ENCODE results near the gene UXT. TPM values are rescaled to one million over a fixed set of nuclear protein-coding genes. Genes with fewer than 3 reads are reported as not detected.

The UXT gene
- total and polyA plus RNA-seq, 2 experiments from 2014 or later: 58.4 to 141 TPM

DNA sequence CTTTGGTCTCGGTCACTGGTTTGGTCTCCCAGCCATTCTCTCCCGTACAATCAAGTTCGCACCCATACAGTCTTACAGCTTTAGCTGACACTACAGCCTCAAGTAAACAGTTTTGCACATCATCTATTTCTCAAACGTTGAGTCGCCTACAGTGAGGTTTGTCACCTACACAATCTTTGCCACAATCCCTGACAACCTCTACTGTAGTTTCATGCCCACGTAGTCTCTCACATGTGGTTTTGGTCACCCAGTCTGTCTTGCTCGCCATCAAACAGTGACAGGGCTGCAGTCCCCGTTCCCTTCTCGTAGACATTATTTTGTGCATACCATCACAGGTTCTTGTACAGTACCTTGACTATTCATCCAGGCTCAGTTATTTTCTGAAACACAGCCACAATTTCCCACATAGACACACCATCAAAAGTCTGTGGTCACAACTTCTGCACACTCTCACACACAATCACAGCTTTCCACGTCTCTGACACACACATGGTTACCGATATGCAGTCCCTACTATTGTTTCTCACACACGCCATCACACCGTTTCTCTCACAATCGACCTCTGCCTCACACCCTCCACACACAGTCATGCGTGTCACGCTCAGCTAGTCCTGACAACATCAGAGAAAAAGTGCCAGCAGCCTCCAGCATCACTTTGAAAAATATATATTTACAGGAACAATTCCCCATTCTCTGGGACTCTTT lies 24.0 kb downstream of the UXT start:
- peaks cover 6% of the 10 kb centered on the region; the same call in 2 of the 3 replicates for H3K4me1 Mint-ChIP-seq
- no peak overlapping the region for H3K4me3 ChIP-seq
- peaks cover 2% of the 10 kb centered on the region; the same call in 1 of the 2 replicates for H3K4me1 ChIP-seq (ENCODE audit: insufficient read depth)
- H3K36me3 ChIP-seq (ENCODE audit: insufficient read depth): 0 out of 2 replicates have a peak, but pooled peaks cover 5% of the 10 kb centered on the region
- H3F3A ChIP-seq (replicated peaks; ENCODE audit: low read depth): no peaks in the 10 kb centered on the region
- H3K9me2 ChIP-seq (ENCODE audit: insufficient read depth): no peaks in the 10 kb centered on the region
- H3K79me2 ChIP-seq (replicated peaks; ENCODE audit: insufficient read depth): no peaks in the 10 kb centered on the region
- no peak for ATAC-seq
- no peak for DNase-seq (ENCODE audit: low spot score)
- no peaks in the 10 kb centered on the region for H4K20me1 ChIP-seq (replicated peaks; ENCODE audit: insufficient read depth)
- peaks cover 4% of the 10 kb centered on the region for H3K27me3 Mint-ChIP-seq (ENCODE audit: insufficient read depth, low read depth, poor library complexity)
- no peaks in the 10 kb centered on the region for H3K27me3 ChIP-seq (ENCODE audit: insufficient read depth)
- no peak overlapping the region for H3K4me2 ChIP-seq
- no peak overlapping the region for H3K27ac ChIP-seq (ENCODE audit: low read depth)
- H3K36me3 Mint-ChIP-seq (ENCODE audit: low read depth): peaks cover 38% of the 10 kb centered on the region
- H3K4me3 Mint-ChIP-seq: no peak overlapping the region
- H2AFZ ChIP-seq: no peak overlapping the region
- H3K27ac Mint-ChIP-seq: no peak overlapping the region
- TF ChIP-seq EZH2 (IDR thresholded peaks at IDR 0.05; ENCODE audit: low read depth, unreplicated experiment) (no peak), ZNF331 (CRISPR knock-in tag; IDR thresholded peaks at IDR 0.05; ENCODE audit: low read depth) (no peak), JUNB (IDR thresholded peaks at IDR 0.05; ENCODE audit: unreplicated experiment) (no peak), POLR2AphosphoS5 (IDR thresholded peaks at IDR 0.05; ENCODE audit: low read depth) (no peak), ZNF462 (CRISPR knock-in tag; IDR thresholded peaks at IDR 0.05) (no peak), EZH2phosphoT487 (IDR thresholded peaks at IDR 0.05; ENCODE audit: unreplicated experiment) (no peak), ETS1 (IDR thresholded peaks at IDR 0.05) (no peak), STAT1 (IDR thresholded peaks at IDR 0.05; ENCODE audit: unreplicated experiment) (no peak)
- TF ChIP-seq, protein P1, sequence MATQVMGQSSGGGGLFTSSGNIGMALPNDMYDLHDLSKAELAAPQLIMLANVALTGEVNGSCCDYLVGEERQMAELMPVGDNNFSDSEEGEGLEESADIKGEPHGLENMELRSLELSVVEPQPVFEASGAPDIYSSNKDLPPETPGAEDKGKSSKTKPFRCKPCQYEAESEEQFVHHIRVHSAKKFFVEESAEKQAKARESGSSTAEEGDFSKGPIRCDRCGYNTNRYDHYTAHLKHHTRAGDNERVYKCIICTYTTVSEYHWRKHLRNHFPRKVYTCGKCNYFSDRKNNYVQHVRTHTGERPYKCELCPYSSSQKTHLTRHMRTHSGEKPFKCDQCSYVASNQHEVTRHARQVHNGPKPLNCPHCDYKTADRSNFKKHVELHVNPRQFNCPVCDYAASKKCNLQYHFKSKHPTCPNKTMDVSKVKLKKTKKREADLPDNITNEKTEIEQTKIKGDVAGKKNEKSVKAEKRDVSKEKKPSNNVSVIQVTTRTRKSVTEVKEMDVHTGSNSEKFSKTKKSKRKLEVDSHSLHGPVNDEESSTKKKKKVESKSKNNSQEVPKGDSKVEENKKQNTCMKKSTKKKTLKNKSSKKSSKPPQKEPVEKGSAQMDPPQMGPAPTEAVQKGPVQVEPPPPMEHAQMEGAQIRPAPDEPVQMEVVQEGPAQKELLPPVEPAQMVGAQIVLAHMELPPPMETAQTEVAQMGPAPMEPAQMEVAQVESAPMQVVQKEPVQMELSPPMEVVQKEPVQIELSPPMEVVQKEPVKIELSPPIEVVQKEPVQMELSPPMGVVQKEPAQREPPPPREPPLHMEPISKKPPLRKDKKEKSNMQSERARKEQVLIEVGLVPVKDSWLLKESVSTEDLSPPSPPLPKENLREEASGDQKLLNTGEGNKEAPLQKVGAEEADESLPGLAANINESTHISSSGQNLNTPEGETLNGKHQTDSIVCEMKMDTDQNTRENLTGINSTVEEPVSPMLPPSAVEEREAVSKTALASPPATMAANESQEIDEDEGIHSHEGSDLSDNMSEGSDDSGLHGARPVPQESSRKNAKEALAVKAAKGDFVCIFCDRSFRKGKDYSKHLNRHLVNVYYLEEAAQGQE (IDR thresholded peaks at IDR 0.05; ENCODE audit: unreplicated experiment): no peak
- TF ChIP-seq, protein P2, sequence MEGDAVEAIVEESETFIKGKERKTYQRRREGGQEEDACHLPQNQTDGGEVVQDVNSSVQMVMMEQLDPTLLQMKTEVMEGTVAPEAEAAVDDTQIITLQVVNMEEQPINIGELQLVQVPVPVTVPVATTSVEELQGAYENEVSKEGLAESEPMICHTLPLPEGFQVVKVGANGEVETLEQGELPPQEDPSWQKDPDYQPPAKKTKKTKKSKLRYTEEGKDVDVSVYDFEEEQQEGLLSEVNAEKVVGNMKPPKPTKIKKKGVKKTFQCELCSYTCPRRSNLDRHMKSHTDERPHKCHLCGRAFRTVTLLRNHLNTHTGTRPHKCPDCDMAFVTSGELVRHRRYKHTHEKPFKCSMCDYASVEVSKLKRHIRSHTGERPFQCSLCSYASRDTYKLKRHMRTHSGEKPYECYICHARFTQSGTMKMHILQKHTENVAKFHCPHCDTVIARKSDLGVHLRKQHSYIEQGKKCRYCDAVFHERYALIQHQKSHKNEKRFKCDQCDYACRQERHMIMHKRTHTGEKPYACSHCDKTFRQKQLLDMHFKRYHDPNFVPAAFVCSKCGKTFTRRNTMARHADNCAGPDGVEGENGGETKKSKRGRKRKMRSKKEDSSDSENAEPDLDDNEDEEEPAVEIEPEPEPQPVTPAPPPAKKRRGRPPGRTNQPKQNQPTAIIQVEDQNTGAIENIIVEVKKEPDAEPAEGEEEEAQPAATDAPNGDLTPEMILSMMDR (conservative IDR thresholded peaks at IDR 0.05; ENCODE audit: low read depth in 2 of 2): no peak
- peaks cover 4% of the 10 kb centered on the region; the same call in 2 of the 3 replicates for H3K9me3 Mint-ChIP-seq
